AG04450 (cell line): ENCODE measurements around the gene BSX. TPM values are rescaled to one million over a fixed set of nuclear protein-coding genes. Genes with fewer than 3 reads are reported as not detected.

Experiments used
- CTCF ChIA-PET: fragments of 300-600, 350-600 bp; formaldehyde crosslinking; extraction: SDS; loops from one replicate; lab custom pipeline; 2022; ENCODE audit warnings: antibody characterized with exemption, inconsistent platforms; lab: Charles Lee
- POLR2A ChIA-PET: fragments of 350-600 bp; formaldehyde crosslinking; extraction: SDS; loops from one replicate; lab custom pipeline; 2021; ENCODE audit warnings: antibody characterized with exemption, inconsistent platforms; lab: Yijun Ruan, JAX
- DNase-seq: peaks from one replicate; pipeline ENCODE4 v3.0.0-alpha.2; 2011; ENCODE audit warnings: low read depth, low spot score
- H3K27ac ChIP-seq: one replicate; pipeline ENCODE4 v1.5.1; 2012; ENCODE audit warnings: low read depth, low read length, control low read depth
- H3K27me3 ChIP-seq: one replicate; pipeline ENCODE4 v1.6.0; 2012; ENCODE audit warnings: low read length; ENCODE audit not compliant: control insufficient read depth, insufficient read depth
- H3K4me3 ChIP-seq: 2 replicates; pipeline ENCODE4 v1.5.1; 2011; ENCODE audit warnings: mild to moderate bottlenecking, low read depth, low read length, control low read depth
- H3K9me3 ChIP-seq: 2 replicates; pipeline ENCODE4 v1.5.1; 2012; ENCODE audit warnings: low read length; ENCODE audit not compliant: control insufficient read depth, insufficient read depth
- polyA plus RNA-seq: library from polyadenylated mRNA; depleted of rRNA; stranded (reverse); fragments of >200 nt; gene quantifications from 2 replicates; pipeline ENCODE4 v1.2.3, GENCODE V29; 2011
- TF ChIP-seq, protein P1 (sequence below): IDR thresholded peaks from 2 replicates; pipeline ENCODE4 v1.5.1; 2011; ENCODE audit warnings: low read depth, low read length, control low read depth, inconsistent platforms

Gene BSX
- polyA plus RNA-seq, 1 experiment, result not detected

DNA sequence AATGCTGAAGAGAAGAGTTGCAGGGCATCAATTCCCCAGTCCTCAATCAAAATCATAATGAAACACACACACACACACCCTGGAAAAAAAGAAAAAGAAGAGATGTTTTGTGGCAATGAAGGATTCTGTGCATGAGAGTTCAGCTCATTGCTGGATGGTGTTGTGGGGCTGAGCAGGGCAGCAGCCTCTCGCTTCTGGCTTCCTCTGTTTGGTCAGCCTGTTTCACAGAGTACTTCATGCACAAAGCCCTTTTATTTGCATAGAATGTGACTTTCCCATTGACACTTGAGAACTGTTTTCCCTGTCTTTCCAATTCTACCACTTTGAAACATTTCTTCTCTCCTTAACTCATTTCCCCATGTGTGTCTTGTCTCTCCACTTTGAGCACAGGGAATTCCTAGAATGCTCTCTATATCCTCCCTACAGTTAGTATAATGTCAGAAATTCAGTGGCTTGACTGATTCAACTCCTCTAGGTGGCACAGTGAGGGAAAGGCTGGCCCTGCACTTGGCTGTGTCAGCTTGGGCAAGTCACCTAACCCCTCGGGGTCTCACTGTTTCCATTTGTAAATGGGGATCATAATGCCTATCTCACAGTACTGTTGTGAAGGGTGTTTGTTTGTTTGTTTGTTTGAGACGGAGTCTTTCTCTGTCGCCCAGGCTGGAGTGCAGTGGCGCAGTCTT is 25.4 kb upstream of the BSX start:
- CTCF ChIA-PET, result no interaction called here
- Histone ChIP-seq H3K9me3 (no peaks in the 10 kb centered on the region), H3K27ac (no peak overlapping the region), H3K27me3 (peaks cover 20% of the 10 kb centered on the region), H3K4me3 (no peak overlapping the region)
- TF ChIP-seq, protein P1, sequence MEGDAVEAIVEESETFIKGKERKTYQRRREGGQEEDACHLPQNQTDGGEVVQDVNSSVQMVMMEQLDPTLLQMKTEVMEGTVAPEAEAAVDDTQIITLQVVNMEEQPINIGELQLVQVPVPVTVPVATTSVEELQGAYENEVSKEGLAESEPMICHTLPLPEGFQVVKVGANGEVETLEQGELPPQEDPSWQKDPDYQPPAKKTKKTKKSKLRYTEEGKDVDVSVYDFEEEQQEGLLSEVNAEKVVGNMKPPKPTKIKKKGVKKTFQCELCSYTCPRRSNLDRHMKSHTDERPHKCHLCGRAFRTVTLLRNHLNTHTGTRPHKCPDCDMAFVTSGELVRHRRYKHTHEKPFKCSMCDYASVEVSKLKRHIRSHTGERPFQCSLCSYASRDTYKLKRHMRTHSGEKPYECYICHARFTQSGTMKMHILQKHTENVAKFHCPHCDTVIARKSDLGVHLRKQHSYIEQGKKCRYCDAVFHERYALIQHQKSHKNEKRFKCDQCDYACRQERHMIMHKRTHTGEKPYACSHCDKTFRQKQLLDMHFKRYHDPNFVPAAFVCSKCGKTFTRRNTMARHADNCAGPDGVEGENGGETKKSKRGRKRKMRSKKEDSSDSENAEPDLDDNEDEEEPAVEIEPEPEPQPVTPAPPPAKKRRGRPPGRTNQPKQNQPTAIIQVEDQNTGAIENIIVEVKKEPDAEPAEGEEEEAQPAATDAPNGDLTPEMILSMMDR, result no peak
- POLR2A ChIA-PET, result no interaction called here
- DNase-seq, result no peak

DNA sequence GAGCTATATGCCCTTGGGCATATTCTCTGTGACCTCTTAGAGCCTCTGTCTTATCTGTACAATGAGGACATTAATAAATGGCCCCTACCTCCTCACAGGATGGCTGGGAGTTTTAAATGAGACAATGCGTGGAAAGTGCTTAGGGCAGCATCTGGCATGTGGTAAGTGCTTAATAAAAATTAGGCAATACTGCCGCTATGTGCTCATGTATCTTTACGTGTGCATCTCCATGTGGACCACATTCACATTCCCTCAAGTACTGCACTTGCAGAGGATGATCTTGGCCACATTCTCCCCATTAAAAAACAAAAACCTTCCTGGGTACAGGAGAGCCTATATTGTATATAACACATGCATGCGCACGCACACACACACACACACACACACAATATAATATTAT is 19.1 kb upstream of the BSX start:
- no peak for DNase-seq
- ChIA-PET POLR2A (no interaction called here), CTCF (interaction anchor here (1.6 kb wide), 1 partner anchor 22 kb away, joined by 5 read pairs; no protein-coding TSS in a partner anchor)
- H3K27ac ChIP-seq, result no peak overlapping the region
- no peaks in the 10 kb centered on the region for H3K9me3 ChIP-seq
- peaks cover 13% of the 10 kb centered on the region for H3K27me3 ChIP-seq
- H3K4me3 ChIP-seq, result no peak overlapping the region
- TF ChIP-seq, protein P1, result no peak

DNA sequence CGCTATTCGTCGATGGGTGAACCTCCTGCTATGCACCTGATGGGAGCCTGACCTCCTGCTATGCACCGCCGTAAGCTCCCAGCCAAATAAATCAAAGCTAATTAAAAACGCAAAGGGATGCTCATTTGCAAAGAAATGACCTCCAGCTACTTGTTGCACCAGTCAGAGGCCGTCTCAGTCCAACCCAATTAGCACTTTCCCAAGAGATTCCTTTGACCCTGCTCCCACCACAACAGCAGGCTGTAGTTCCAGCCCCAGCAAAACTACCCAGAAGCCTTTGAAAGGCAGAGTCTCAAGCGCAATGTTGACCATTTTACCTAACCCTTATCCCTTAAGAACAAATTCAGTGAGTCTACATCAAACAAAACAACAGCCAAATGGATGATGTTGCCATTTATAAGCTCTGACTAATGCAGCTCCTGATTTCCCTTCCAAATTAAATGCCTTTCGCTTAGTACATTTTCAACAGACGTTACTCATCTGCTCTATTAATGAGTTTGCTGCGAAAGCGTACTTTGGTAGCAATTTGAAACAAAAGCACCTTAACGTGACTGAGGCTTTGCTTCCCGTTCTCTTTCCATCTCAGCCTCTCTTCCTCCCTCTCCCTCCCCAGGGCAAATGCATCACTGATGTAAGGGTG is 17.2 kb upstream of the BSX start:
- CTCF ChIA-PET, result no interaction called here
- no peaks in the 10 kb centered on the region for H3K9me3 ChIP-seq
- TF ChIP-seq, protein P1, result no peak
- POLR2A ChIA-PET, result no interaction called here
- H3K4me3 ChIP-seq, result no peak overlapping the region
- H3K27me3 ChIP-seq, result peaks cover 10% of the 10 kb centered on the region
- H3K27ac ChIP-seq, result no peak overlapping the region
- DNase-seq, result no peak

DNA sequence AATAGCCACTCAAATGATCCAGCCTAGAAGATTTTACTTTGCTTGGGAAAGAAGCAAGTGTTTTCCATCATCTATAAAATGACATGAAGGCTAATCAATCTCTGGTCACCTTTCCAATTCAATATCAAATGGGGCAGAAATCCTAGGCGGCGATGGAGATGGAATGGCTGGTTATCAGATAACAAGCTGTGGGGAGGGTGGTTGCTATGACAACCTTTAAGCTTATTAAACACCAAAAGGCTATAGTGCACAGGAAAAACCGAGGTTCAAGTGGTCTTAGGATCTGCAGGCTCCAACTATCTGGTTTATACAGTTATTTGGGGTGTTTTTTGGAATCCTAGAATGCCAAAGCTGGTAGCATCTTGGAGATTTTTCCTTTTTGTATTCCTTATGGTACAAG is 13.9 kb upstream of the BSX start:
- CTCF ChIA-PET, result interaction anchor here (1.1 kb wide), 1 partner anchor 27 kb away, joined by 4 read pairs; no protein-coding TSS in a partner anchor
- peaks cover 10% of the 10 kb centered on the region for H3K27me3 ChIP-seq
- DNase-seq, result no peak
- H3K4me3 ChIP-seq, result no peak overlapping the region
- H3K9me3 ChIP-seq, result no peaks in the 10 kb centered on the region
- TF ChIP-seq, protein P1, result no peak
- POLR2A ChIA-PET, result no interaction called here
- no peak overlapping the region for H3K27ac ChIP-seq
